CD14-positive monocyte (primary cell): ENCODE results near the gene ATP1A2. TPM values are rescaled to one million over a fixed set of nuclear protein-coding genes. Genes with fewer than 3 reads are reported as not detected.

Experiments used
- DNase-seq, 3 donors: peaks; one replicate each; pipeline ENCODE4 v3.0.0-alpha.2; 2011 to 2022
- H2AFZ ChIP-seq: 2 replicates; pipeline ENCODE4 v1.6.0; 2012; ENCODE audit warnings: mild to moderate bottlenecking, low read depth, low read length, inconsistent platforms; ENCODE audit not compliant: insufficient read depth, poor library complexity, severe bottlenecking
- H3K27ac ChIP-seq, 2 donors: 1 replicate in 1 of 2; 2 replicates in 1 of 2; pipeline ENCODE4 v1.5.1; 2012 to 2013; ENCODE audit warnings: low read length in 2 of 2, control low read depth in 1 of 2, inconsistent platforms in 1 of 2, low read depth in 1 of 2, mild to moderate bottlenecking in 1 of 2
- H3K27me3 ChIP-seq, 2 donors: one replicate each; pipeline versions ENCODE4 v1.6.0 to v1.6.1; 2011 to 2013; ENCODE audit warnings: low read length in 2 of 2; ENCODE audit not compliant: control insufficient read depth in 2 of 2, insufficient read depth in 2 of 2
- H3K36me3 ChIP-seq, 2 donors: replicated peaks in 1 of 2; 1 replicate in 1 of 2; 2 replicates in 1 of 2; pipeline versions ENCODE4 v1.5.1 to v1.6.1; 2012 to 2013; ENCODE audit warnings: low read length in 2 of 2, control low read depth in 1 of 2, inconsistent platforms in 1 of 2, mild to moderate bottlenecking in 1 of 2; ENCODE audit not compliant: insufficient read depth in 2 of 2, control insufficient read depth in 1 of 2
- H3K4me1 ChIP-seq, 2 donors: 1 replicate in 1 of 2; 2 replicates in 1 of 2; pipeline versions ENCODE4 v1.5.1 to v1.6.1; 2012 to 2013; ENCODE audit warnings: low read length in 2 of 2, control low read depth in 1 of 2, inconsistent platforms in 1 of 2, mild to moderate bottlenecking in 1 of 2, moderate library complexity in 1 of 2; ENCODE audit not compliant: insufficient read depth in 2 of 2, control insufficient read depth in 1 of 2
- H3K4me2 ChIP-seq: replicated peaks from 2 replicates; pipeline ENCODE3; 2012; ENCODE audit warnings: low read length, moderate library complexity, mild to moderate bottlenecking; ENCODE audit not compliant: poor library complexity, severe bottlenecking; ENCODE audit errors: extremely low read depth
- H3K4me3 ChIP-seq, 3 experiments: fragments of 200-600 bp in 1 of 3; sonication (generic) in 1 of 3; replicated peaks in 1 of 3; 1 replicate in 2 of 3; 2 replicates in 1 of 3; pipeline ENCODE4 v1.5.1; 2011 to 2013; ENCODE audit warnings: low read length in 3 of 3, mild to moderate bottlenecking in 3 of 3, control low read depth in 2 of 3, low read depth in 2 of 3, inconsistent platforms in 1 of 3, moderate library complexity in 1 of 3
- H3K79me2 ChIP-seq: 2 replicates; pipeline ENCODE4 v1.6.0; 2012; ENCODE audit warnings: mild to moderate bottlenecking, control low read depth, inconsistent platforms, low read length, moderate library complexity; ENCODE audit not compliant: insufficient read depth
- H3K9ac ChIP-seq: 2 replicates; pipeline ENCODE4 v1.6.0; 2017; ENCODE audit warnings: low read length, mild to moderate bottlenecking; ENCODE audit not compliant: insufficient read depth, poor library complexity, severe bottlenecking
- H3K9me3 ChIP-seq, 2 donors: replicated peaks in 1 of 2; 1 replicate in 1 of 2; 2 replicates in 1 of 2; pipeline versions ENCODE4 v1.5.1 to v1.6.1; 2012 to 2013; ENCODE audit warnings: low read length in 2 of 2, control low read depth in 1 of 2; ENCODE audit not compliant: control insufficient read depth in 1 of 2, insufficient read depth in 1 of 2
- H4K20me1 ChIP-seq: 2 replicates; pipeline ENCODE4 v1.6.0; 2012; ENCODE audit warnings: mild to moderate bottlenecking, low read length, control low read depth, moderate library complexity; ENCODE audit not compliant: insufficient read depth
- H3K27ac Mint-ChIP-seq, 7 donors: one replicate each; pipeline ENCODE4 v1.8.0; 2020; ENCODE audit warnings: mild to moderate bottlenecking in 7 of 7, mixed read lengths in 7 of 7, moderate library complexity in 6 of 7, inconsistent platforms in 2 of 7
- H3K27me3 Mint-ChIP-seq, 3 donors: one replicate each; pipeline ENCODE4 v1.8.0; 2021 to 2022; ENCODE audit warnings: low read depth in 3 of 3, mild to moderate bottlenecking in 3 of 3, mixed read lengths in 3 of 3, moderate library complexity in 3 of 3, inconsistent platforms in 1 of 3
- H3K36me3 Mint-ChIP-seq, 2 donors: one replicate each; pipeline ENCODE4 v1.8.0; 2020; ENCODE audit warnings: mixed read lengths in 2 of 2, inconsistent platforms in 1 of 2, mild to moderate bottlenecking in 1 of 2
- H3K4me1 Mint-ChIP-seq: one replicate; pipeline ENCODE4 v1.8.0; 2020; ENCODE audit warnings: mild to moderate bottlenecking, mixed read lengths
- H3K4me3 Mint-ChIP-seq, 2 donors: one replicate each; pipeline ENCODE4 v1.8.0; 2020; ENCODE audit warnings: mild to moderate bottlenecking in 2 of 2, mixed read lengths in 2 of 2, moderate library complexity in 1 of 2
- H3K9me3 Mint-ChIP-seq, 7 donors: one replicate each; pipeline ENCODE4 v1.8.0; 2020 to 2022; ENCODE audit warnings: mixed read lengths in 7 of 7, mild to moderate bottlenecking in 6 of 7, moderate library complexity in 6 of 7, inconsistent platforms in 2 of 7
- WGBS: methylation state at CpG from one replicate; pipeline ENCODE4 v1.1.5; 2013; ENCODE audit warnings: missing lambda C conversion rate; ENCODE audit not compliant: insufficient coverage; 5-methylcytosine and 5-hydroxymethylcytosine counted together
- intact Hi-C, 2 donors: fragments of 100-400 bp; cut with micrococcal nuclease; formaldehyde crosslinking; loops; one replicate each; pipeline versions ENCODE4 v1.15.0 to v1.15.1; 2023
- polyA plus RNA-seq, 3 donors: library from polyadenylated mRNA; depleted of rRNA in 1 of 3; unstranded in 2 of 3; stranded (reverse) in 1 of 3; fragments of 300-500 nt in 2 of 3; fragments of >200 nt in 1 of 3; fragmentation: Illumina TruSeq in 2 of 3; gene quantifications; 1 replicate in 2 of 3; 2 replicates in 1 of 3; pipeline ENCODE4 v1.2.3, GENCODE V29; 2012 to 2021
- TF ChIP-seq, protein P1 (sequence below): fragments of 200-600 bp; IDR thresholded peaks from one replicate; pipeline ENCODE4 v1.8.0; 2022; ENCODE audit warnings: antibody characterized with exemption, mild to moderate bottlenecking

Gene ATP1A2
- polyA plus RNA-seq, 3 donors: 0.03 TPM; not detected in 2

DNA sequence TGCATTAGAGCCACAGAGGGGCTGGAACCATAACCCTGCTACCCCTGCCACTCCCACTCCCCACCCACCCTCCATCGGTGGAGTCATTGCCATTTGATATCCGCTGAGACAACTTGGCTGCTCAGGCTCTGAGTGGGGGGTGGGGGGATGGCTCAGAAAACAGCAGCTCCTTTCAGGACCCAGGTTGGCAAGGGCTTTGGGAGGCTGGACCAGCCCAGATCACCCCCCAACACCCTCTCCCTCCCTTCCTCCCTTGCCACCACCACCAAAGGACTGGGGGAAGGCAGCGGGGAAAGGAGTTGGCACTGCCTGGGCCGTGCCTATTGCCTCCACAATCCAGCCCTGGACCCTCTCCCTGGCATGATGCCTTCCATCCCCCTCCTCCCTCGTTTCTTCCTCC is 47.3 kb upstream of the ATP1A2 start:
- 100% methylated on average over 2 of the region's 5 CpGs for WGBS
- no peaks in the 10 kb centered on the region for H3K79me2 ChIP-seq
- H3K9ac ChIP-seq: no peak overlapping the region
- peaks cover 0 to 17% of the 10 kb centered on the region in 2 donors for H3K36me3 Mint-ChIP-seq
- peaks cover 0 to 8% (median 0%) of the 10 kb centered on the region in 7 donors for H3K9me3 Mint-ChIP-seq
- no peak overlapping the region for H3K4me3 ChIP-seq
- no peak overlapping the region for H3K27ac Mint-ChIP-seq
- no peak for DNase-seq
- H3K9me3 ChIP-seq: no peaks in the 10 kb centered on the region
- peaks cover 20% of the 10 kb centered on the region for H3K4me1 Mint-ChIP-seq
- H3K4me1 ChIP-seq: peaks cover 24 to 39% of the 10 kb centered on the region in 2 donors
- intact Hi-C loops: no loop called here
- no peak overlapping the region for H2AFZ ChIP-seq
- H3K36me3 ChIP-seq: no peaks in the 10 kb centered on the region
- TF ChIP-seq, protein P1, sequence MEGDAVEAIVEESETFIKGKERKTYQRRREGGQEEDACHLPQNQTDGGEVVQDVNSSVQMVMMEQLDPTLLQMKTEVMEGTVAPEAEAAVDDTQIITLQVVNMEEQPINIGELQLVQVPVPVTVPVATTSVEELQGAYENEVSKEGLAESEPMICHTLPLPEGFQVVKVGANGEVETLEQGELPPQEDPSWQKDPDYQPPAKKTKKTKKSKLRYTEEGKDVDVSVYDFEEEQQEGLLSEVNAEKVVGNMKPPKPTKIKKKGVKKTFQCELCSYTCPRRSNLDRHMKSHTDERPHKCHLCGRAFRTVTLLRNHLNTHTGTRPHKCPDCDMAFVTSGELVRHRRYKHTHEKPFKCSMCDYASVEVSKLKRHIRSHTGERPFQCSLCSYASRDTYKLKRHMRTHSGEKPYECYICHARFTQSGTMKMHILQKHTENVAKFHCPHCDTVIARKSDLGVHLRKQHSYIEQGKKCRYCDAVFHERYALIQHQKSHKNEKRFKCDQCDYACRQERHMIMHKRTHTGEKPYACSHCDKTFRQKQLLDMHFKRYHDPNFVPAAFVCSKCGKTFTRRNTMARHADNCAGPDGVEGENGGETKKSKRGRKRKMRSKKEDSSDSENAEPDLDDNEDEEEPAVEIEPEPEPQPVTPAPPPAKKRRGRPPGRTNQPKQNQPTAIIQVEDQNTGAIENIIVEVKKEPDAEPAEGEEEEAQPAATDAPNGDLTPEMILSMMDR: no peak
- H4K20me1 ChIP-seq: no peaks in the 10 kb centered on the region
- H3K27me3 ChIP-seq: peaks cover 14 to 29% of the 10 kb centered on the region in 2 donors
- H3K4me2 ChIP-seq: no peak overlapping the region
- H3K27me3 Mint-ChIP-seq: peaks cover 32 to 50% (median 46%) of the 10 kb centered on the region in 3 donors
- no peak overlapping the region for H3K27ac ChIP-seq
- H3K4me3 Mint-ChIP-seq: peak overlapping the region in 1 of 2 donors; percentile 21

DNA sequence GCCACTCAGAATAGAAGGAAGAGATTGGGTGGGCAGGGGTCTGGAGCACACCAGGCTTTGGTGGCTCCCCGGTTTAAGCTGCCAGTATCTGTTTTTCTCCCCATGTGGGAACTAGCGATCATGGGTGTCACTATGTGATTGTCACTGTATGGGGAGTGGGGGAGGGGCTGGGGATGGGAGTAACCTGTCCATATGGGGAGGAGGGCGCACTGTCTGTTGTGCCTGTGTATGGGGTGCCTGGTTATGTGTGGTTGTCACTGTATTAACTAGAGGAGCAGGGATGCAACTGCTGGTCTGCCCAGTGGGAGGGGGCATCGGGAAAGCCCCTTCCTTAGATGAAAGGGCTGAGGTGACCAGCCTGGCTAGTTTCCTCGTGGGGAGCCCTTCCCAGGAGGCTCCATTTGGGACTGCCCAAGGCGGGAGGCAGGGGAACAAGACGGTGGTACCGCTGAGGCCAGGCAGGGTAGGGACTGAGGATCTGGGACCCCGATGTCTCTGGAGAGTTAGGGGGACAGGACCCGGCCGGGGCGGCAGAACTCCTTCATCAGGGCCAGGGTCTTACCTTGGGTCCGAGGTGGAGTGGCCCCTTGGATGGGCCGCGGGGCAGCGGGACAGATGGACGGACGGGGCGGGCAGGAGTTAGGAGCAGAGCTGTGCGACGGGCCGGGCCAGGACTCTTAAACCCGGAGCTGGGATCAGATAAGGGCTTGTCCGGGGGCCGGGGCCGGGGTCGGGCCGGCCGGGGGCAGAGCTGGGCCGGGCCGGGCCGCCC is 45.9 kb upstream of the ATP1A2 start, which contains the start of gene KCNJ10:
Gene KCNJ10, minus strand, starts transcription at position 701 of the 772 bp plus-strand sequence. CDS start 27,628 bp downstream, outside the sequence.
- Mint-ChIP-seq H3K9me3 (peaks cover 0 to 8% (median 2%) of the 10 kb centered on the region in 7 donors), H3K27ac (peak within 1 kb of the TSS in 4 of 7 donors; percentile 19 to 58 (median 48)), H3K4me1 (peaks cover 20% of the 10 kb centered on the region), H3K36me3 (peaks cover 0 to 17% of the 10 kb centered on the region in 2 donors), H3K27me3 (peaks cover 32 to 48% (median 46%) of the 10 kb centered on the region in 3 donors), H3K4me3 (peak within 1 kb of the TSS; percentile 94 to 99)
- intact Hi-C loops: no loop called here
- Histone ChIP-seq H3K27me3 (peaks cover 14 to 29% of the 10 kb centered on the region in 2 donors), H3K79me2 (no peaks in the 10 kb centered on the region), H3K4me2 (peak within 1 kb of the TSS; percentile 79), H3K4me3 (peak within 1 kb of the TSS; percentile 46 to 76 (median 52)), H3K36me3 (no peaks in the 10 kb centered on the region), H3K9ac (peak within 1 kb of the TSS; percentile 30), H3K9me3 (no peaks in the 10 kb centered on the region), H4K20me1 (no peaks in the 10 kb centered on the region), H3K4me1 (peaks cover 16 to 31% of the 10 kb centered on the region in 2 donors), H2AFZ (peak within 1 kb of the TSS; percentile 70), H3K27ac (no peak within 1 kb of the TSS)
- DNase-seq: no peak
- 14% methylated on average over 31 of the region's 32 CpGs for WGBS
- TF ChIP-seq, protein P1: no peak
